HepG2 (cell line): Measurements from ENCODE around the gene TFEB. TPM values are rescaled to one million over a fixed set of nuclear protein-coding genes. Genes with fewer than 3 reads are reported as not detected.

Source experiments
- EP300 ChIP-seq, 3 experiments: sonication (generic) in 1 of 3; formaldehyde crosslinking in 1 of 3; IDR thresholded peaks; 2 replicates each; pipeline versions ENCODE4 v1.5.1 to v1.6.1; 2011 to 2020; ENCODE audit warnings: low read depth in 2 of 3, low read length in 2 of 3, borderline replicate concordance in 1 of 3, improper control_type of control experiment in 1 of 3, mild to moderate bottlenecking in 1 of 3, missing genetic modification reagents in 1 of 3, moderate library complexity in 1 of 3
- FOXK1 ChIP-seq: sonication (generic); formaldehyde crosslinking; IDR thresholded peaks from 2 replicates; pipeline ENCODE4 v1.4.0; 2020; ENCODE audit warnings: low read depth, missing genetic modification reagents, borderline replicate concordance
- GPN1 ChIP-seq: sonication (generic); formaldehyde crosslinking; IDR thresholded peaks from 2 replicates; pipeline ENCODE4 v1.5.1; 2020; ENCODE audit warnings: missing genetic modification reagents, borderline replicate concordance
- IRF2 ChIP-seq: IDR thresholded peaks from 2 replicates; pipeline ENCODE4 v1.6.1; 2018; ENCODE audit warnings: missing genetic modification reagents, missing compliant biosample characterization
- PCBP1 ChIP-seq: fragments of 200-400 bp; formaldehyde crosslinking; IDR thresholded peaks from 2 replicates; pipeline ENCODE4 v1.6.1; 2017; ENCODE audit warnings: mild to moderate bottlenecking, low read depth, low read length, borderline replicate concordance
- REPIN1 ChIP-seq: sonication (generic); formaldehyde crosslinking; IDR thresholded peaks from 2 replicates; pipeline ENCODE4 v1.8.0; 2022; ENCODE audit warnings: missing genetic modification reagents, low read depth, mild to moderate bottlenecking, borderline replicate concordance
- SAP130 ChIP-seq: IDR thresholded peaks from 2 replicates; pipeline ENCODE4 v1.6.1; 2016; ENCODE audit warnings: low read depth
- SETDB1 ChIP-seq: sonication (generic); formaldehyde crosslinking; IDR thresholded peaks from 2 replicates; pipeline ENCODE4 v1.5.1; 2020; ENCODE audit warnings: missing genetic modification reagents, mild to moderate bottlenecking, borderline replicate concordance
- XRCC5 ChIP-seq: fragments of 200-400 bp; formaldehyde crosslinking; optimal IDR thresholded peaks from 2 replicates; pipeline ENCODE3; 2017; ENCODE audit warnings: mild to moderate bottlenecking, low read length
- ZBTB7A ChIP-seq: sonication (generic); formaldehyde crosslinking; IDR thresholded peaks from 2 replicates; pipeline ENCODE4 v1.8.0; 2022; ENCODE audit warnings: mild to moderate bottlenecking, missing genetic modification reagents
- ZNF292 ChIP-seq: sonication (generic); formaldehyde crosslinking; IDR thresholded peaks from 2 replicates; pipeline ENCODE4 v1.8.1; 2022; ENCODE audit warnings: mild to moderate bottlenecking, low read depth, missing genetic modification reagents, borderline replicate concordance
- ZNF383 ChIP-seq: sonication (generic); formaldehyde crosslinking; IDR thresholded peaks from 2 replicates; pipeline ENCODE4 v1.4.0; 2020; ENCODE audit warnings: missing genetic modification reagents, mild to moderate bottlenecking, borderline replicate concordance
- ZNF563 ChIP-seq: sonication (generic); formaldehyde crosslinking; IDR thresholded peaks from 2 replicates; pipeline ENCODE4 v1.8.0; 2022; ENCODE audit warnings: mild to moderate bottlenecking, moderate library complexity, missing genetic modification reagents
- ZNF577 ChIP-seq: sonication (generic); formaldehyde crosslinking; IDR thresholded peaks from 2 replicates; pipeline ENCODE4 v1.4.0; 2020; ENCODE audit warnings: mild to moderate bottlenecking, low read depth, missing genetic modification reagents, borderline replicate concordance
- ZNF747 ChIP-seq: sonication (generic); formaldehyde crosslinking; IDR thresholded peaks from 2 replicates; pipeline ENCODE4 v1.8.1; 2023; ENCODE audit warnings: missing genetic modification reagents, mild to moderate bottlenecking, borderline replicate concordance
- ZSCAN22 ChIP-seq: sonication (generic); formaldehyde crosslinking; IDR thresholded peaks from 2 replicates; pipeline ENCODE4 v1.4.0; 2020; ENCODE audit warnings: mild to moderate bottlenecking, missing genetic modification reagents
- polyA plus RNA-seq, 8 experiments: library from polyadenylated mRNA; depleted of rRNA in 3 of 8; stranded (reverse) in 7 of 8; unstranded in 1 of 8; fragments of >200 nt; fragmentation: Illumina TruSeq in 4 of 8; extraction: Trizol in 4 of 8; gene quantifications; 2 replicates each; pipeline versions ENCODE4 v1.2.1 to v1.2.3, GENCODE V29; 2011 to 2016; ENCODE audit warnings: low read depth in 4 of 8, missing spikeins in 1 of 8, mixed read lengths in 1 of 8; ENCODE audit not compliant: insufficient read depth in 1 of 8
- total RNA-seq, 5 experiments: library from RNA; depleted of rRNA; stranded (reverse); fragments of >200 nt; fragmentation: Illumina TruSeq; extraction: Trizol; gene quantifications; 2 replicates each; pipeline ENCODE4 v1.2.3, GENCODE V29; 2016; ENCODE audit warnings: low read depth in 1 of 5
- TF ChIP-seq, protein P1 (sequence below): sonication (generic); formaldehyde crosslinking; IDR thresholded peaks from 2 replicates; pipeline ENCODE4 v1.4.0; 2020; ENCODE audit warnings: missing genetic modification reagents
- TF ChIP-seq, protein P2 (sequence below): sonication (generic); formaldehyde crosslinking; IDR thresholded peaks from 2 replicates; pipeline ENCODE4 v1.4.0; 2020; ENCODE audit warnings: mild to moderate bottlenecking, missing genetic modification reagents

Gene TFEB
- total and polyA plus RNA-seq, 2 of the 13 experiments (the other 11 are each of a cell fraction or from before 2014, with no cell fraction given) = 13.3 to 18.7 TPM

DNA sequence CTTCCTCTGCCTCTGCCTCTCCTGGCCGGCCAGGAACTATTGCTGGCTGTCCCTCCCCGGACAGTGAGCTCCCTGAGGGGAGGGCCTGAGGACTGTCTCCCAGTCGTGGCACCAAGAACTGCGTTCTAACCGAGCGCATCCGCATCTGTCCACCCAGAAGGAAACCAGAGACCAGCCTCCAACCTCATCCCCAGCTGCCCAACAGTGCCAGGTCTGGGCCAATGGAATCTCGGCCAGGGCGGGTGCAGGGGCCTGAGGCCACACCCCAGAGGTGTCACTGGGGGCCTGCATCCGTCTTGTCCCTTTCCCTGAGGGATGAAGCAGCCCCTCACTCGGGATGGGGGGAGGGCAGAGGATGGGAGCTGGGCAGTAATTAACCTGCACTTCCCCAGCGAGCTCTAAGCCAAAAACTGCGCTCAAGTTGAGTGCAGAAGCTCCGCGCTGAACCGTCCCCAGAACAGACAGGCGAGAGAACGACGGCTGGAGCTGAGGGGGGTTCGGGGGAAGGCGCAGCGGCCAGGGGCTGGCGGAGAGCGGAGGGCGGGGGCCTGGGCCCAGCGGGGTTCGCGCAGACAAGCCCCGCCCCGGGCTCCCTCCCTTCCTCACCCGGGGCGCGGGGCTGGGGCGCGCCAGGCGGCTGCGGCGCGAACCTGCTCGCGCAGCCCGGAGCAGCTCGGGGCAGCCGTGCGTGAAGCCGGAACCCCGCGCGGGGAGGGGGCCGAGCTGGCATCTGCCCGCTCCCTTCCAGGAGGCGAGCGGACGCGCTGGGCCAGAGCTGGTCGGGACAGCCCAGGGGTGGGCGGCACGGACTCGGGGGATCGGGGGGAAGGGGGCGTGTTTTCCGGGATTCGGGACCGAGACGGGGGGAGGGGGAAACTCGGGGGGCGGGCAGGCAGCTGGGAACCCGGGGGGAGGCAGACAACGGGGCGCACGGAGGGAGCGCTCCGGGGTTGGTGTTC, 1.4 kb downstream of the TFEB start (continued):
- TF ChIP-seq, protein P1, sequence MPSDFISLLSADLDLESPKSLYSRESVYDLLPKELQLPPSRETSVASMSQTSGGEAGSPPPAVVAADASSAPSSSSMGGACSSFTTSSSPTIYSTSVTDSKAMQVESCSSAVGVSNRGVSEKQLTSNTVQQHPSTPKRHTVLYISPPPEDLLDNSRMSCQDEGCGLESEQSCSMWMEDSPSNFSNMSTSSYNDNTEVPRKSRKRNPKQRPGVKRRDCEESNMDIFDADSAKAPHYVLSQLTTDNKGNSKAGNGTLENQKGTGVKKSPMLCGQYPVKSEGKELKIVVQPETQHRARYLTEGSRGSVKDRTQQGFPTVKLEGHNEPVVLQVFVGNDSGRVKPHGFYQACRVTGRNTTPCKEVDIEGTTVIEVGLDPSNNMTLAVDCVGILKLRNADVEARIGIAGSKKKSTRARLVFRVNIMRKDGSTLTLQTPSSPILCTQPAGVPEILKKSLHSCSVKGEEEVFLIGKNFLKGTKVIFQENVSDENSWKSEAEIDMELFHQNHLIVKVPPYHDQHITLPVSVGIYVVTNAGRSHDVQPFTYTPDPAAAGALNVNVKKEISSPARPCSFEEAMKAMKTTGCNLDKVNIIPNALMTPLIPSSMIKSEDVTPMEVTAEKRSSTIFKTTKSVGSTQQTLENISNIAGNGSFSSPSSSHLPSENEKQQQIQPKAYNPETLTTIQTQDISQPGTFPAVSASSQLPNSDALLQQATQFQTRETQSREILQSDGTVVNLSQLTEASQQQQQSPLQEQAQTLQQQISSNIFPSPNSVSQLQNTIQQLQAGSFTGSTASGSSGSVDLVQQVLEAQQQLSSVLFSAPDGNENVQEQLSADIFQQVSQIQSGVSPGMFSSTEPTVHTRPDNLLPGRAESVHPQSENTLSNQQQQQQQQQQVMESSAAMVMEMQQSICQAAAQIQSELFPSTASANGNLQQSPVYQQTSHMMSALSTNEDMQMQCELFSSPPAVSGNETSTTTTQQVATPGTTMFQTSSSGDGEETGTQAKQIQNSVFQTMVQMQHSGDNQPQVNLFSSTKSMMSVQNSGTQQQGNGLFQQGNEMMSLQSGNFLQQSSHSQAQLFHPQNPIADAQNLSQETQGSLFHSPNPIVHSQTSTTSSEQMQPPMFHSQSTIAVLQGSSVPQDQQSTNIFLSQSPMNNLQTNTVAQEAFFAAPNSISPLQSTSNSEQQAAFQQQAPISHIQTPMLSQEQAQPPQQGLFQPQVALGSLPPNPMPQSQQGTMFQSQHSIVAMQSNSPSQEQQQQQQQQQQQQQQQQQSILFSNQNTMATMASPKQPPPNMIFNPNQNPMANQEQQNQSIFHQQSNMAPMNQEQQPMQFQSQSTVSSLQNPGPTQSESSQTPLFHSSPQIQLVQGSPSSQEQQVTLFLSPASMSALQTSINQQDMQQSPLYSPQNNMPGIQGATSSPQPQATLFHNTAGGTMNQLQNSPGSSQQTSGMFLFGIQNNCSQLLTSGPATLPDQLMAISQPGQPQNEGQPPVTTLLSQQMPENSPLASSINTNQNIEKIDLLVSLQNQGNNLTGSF (CRISPR knock-in tag) = no peak
- no peak for TF ChIP-seq ZNF383 (CRISPR knock-in tag)
- peak; percentile 21; the same call in 1 of the 2 replicates for TF ChIP-seq REPIN1 (CRISPR knock-in tag)
- TF ChIP-seq ZNF563 (CRISPR knock-in tag) = peak; percentile 56; the same call in 1 of the 2 replicates
- no peak for TF ChIP-seq SETDB1 (CRISPR knock-in tag)
- TF ChIP-seq ZBTB7A = 0 out of 2 replicates have a peak, but pooled peaks have one; percentile 8
- TF ChIP-seq ZSCAN22 (CRISPR knock-in tag) = no peak
- peak; percentile 72 for TF ChIP-seq SAP130
- TF ChIP-seq GPN1 = 0 out of 2 replicates have a peak, but pooled peaks have one; percentile 8
- no peak for TF ChIP-seq ZNF747 (CRISPR knock-in tag)
- TF ChIP-seq XRCC5 = peak; percentile 66
- TF ChIP-seq PCBP1 = 0 out of 2 replicates have a peak, but pooled peaks have one; percentile 42
- TF ChIP-seq, protein P2, sequence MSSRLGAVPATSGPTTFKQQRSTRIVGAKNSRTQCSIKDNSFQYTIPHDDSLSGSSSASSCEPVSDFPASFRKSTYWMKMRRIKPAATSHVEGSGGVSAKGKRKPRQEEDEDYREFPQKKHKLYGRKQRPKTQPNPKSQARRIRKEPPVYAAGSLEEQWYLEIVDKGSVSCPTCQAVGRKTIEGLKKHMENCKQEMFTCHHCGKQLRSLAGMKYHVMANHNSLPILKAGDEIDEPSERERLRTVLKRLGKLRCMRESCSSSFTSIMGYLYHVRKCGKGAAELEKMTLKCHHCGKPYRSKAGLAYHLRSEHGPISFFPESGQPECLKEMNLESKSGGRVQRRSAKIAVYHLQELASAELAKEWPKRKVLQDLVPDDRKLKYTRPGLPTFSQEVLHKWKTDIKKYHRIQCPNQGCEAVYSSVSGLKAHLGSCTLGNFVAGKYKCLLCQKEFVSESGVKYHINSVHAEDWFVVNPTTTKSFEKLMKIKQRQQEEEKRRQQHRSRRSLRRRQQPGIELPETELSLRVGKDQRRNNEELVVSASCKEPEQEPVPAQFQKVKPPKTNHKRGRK = no peak
- no peak for TF ChIP-seq EP300 (IDR thresholded peaks at IDR 0.05; ENCODE audit: low read depth in 2 of 2, low read length in 2 of 2)
- TF ChIP-seq EP300 (CRISPR knock-in tag; IDR thresholded peaks at IDR 0.05; ENCODE audit: borderline replicate concordance) = no peak
- TF ChIP-seq ZNF577 (CRISPR knock-in tag) = no peak
- 0 out of 2 replicates have a peak, but pooled peaks have one; percentile 28 for TF ChIP-seq IRF2 (CRISPR knock-in tag)
- peak; percentile 75; the same call in 1 of the 2 replicates for TF ChIP-seq ZNF292 (CRISPR knock-in tag)
- no peak for TF ChIP-seq FOXK1
